CD4-positive, alpha-beta T cell treated with Interleukin-15 for 1 hour (primary cell): ENCODE measurements around the gene MAP7D2.
"Not testable (repeated sequence)": the region's sequence is repeated elsewhere in the genome, so short reads cannot be mapped to it uniquely, and the experiment has no call there.

Source experiments
- DNase-seq: peaks from one replicate; pipeline ENCODE4 v3.0.0-alpha.2; 2020

MAP7D2 gene

GRCh38 chrX:20116577-20117240 lies at the start of gene MAP7D2:
TSS of gene MAP7D2 (minus strand) at chrX:20116907. CDS start at chrX:20116879, 28 bp downstream.
- DNase-seq: no peak

GRCh38 chrX:20162516-20162915 lies 45.8 kb upstream of the MAP7D2 start:
- not testable (repeated sequence) for DNase-seq

- no peak for DNase-seq
These were observed 43.2 kb upstream of the MAP7D2 start for GRCh38 chrX:20159797-20160385.

DNA sequence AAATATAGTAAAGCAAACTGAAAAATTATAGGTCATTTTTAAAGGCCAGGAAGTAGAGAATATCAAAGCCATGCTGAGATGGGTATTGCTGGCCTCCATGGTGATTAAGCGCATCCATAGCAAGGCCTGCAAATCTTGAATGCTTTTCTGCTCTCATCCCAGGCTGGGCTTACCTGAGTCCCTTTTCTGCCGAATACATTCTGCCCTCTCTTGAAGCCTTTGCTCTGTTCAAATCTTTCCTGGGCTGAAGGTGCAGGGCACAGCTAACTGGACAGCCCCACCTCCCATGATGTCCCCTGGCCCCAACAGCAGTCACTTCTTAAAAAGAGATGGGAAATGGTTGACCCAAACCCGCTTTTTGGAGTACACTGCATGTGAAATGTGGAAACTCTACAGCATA lies 35.0 kb upstream of the MAP7D2 start:
- no peak for DNase-seq

DNA sequence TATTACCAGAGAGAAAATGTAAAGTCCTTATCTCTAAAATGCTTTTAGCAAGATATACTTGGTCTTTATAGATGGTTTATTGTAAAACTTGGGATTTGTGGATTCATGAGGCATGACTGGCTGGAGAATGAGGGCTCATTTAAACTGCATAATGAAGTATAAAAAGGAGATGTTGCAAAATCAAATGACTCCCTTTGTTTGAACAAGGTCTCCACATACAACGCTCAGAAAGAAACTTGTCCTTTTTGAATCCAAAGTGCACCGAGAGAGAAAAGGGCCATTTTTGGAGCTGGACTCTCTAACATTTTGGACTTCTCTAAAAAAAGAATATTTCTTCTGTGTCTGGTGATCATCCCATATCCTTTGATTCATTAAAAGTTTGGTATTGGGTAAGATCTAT lies 32.6 kb upstream of the MAP7D2 start:
- no peak for DNase-seq

DNA sequence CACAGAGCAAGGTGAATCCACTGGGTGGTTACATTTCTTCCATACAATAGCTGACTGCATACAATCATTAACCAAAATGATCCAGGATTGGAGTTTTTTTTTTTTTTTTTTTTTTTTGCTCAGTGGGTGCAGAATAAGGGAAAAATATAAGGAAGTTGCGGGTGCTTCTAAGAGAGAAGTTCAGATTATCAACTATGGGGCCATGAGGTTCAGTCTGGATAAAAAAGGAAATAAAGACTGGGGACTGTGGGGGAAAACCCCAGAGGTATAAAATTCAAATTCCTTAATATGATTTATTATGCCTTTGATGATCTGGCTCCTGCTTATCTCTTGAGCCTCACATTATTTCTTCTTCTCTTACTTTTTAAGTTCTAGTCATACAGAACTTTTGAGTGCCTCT lies 30.9 kb upstream of the MAP7D2 start:
- DNase-seq: no peak

DNA sequence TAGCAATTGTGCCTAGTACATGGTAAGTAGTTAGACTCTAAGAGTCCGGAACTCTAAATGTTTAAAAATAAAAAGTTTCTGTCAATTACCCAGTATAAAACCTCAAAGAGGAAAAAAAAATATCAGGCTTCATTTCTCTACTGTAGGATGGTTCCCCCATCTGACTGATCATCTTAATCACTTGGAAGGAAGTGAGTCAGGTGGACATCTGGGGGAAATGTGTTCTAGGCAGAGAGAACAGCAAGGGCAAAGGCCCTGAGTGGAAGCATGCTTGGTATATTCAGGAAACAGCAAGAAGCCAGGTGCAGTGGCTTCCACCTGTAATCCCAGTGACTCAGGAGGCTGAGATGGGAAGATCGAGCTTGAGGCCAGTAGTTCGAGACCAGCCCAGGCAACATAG lies 27.8 kb upstream of the MAP7D2 start:
- DNase-seq: no peak

DNA sequence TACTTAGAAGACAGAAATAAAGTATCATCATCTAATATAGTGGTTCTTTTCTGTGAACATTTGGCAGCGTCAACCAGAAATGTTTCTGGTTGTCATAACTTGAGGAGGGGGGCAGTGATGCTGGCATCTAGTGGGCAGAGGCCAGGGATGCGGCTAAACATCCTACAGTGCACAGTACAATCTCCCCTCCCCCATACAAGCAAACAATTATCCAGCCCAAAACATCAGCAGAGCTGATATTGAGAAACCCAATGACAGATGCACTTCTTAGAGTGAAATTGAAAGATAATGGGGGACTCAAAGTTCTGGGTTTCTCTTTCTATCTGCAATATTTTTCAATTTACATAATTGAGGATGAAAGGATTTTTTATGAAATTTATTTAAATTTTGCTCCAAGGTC lies 26.9 kb upstream of the MAP7D2 start:
- DNase-seq: no peak

DNA sequence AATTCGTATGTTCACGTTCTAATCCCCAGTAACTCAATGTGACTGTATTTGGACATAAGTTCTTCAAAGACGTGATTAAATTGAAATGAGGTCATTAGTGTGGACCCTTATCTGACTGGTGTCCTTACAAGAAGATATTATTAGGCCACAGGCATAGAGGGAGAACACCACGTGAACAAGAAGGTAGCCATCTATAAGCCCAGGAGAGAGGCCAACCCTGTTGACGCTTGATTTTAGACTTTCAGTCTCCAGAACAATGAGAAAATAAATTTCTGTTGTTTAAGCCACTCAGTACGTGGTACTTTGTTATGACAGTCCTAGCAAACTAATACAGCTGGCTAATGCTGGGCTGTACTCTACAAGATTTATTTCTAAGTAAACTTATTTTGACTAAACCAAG lies 26.4 kb upstream of the MAP7D2 start:
- DNase-seq: no peak

- peak; percentile 99 for DNase-seq
These were observed 24.8 kb upstream of the MAP7D2 start, which contains the start of gene EIF1AX for GRCh38 chrX:20141281-20142220. TSS of gene EIF1AX (minus strand) at chrX:20141838. CDS start at chrX:20141640, 198 bp downstream.

DNA sequence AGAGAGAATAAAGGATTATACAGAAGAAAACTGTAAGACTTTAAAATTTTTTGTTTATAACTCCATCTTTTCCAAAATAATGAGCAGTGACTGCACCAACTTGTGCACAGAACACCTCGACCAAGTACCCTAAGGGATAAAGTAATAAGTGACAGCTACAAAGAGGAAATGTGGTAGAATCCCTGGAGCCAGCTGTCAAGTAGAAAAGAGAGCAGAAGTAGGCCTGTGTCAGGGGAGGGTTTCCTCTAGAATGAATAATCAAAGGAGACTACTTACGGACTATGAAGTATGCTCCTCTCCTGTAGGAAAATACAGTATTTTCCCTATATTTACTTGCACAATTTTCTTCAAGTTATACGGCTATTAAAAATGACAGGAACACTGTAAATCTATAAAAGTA lies 23.7 kb upstream of the MAP7D2 start:
- DNase-seq: no peak

DNA sequence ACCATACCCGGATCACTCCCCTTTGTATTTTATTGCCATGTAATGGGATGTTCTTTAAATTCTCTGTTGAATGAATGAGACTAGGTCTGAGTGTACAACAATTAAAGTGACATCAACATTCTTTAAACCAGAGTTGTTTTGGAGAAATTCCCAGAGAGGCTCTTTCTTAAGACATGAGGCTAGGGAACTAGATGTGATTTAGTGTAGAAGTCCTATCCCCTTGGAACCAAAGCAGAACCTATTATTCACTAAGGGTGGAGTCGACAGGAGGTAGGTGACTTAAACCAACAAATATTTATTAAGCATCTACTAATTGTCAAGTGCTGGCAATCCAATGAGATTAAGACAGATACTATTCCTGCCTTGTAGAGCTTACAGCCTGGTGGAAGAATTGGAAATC lies 23.3 kb upstream of the MAP7D2 start:
- no peak for DNase-seq

- no peak for DNase-seq
These were observed 19.2 kb upstream of the MAP7D2 start for GRCh38 chrX:20135944-20136343.

- no peak for DNase-seq
These were observed 16.0 kb upstream of the MAP7D2 start for GRCh38 chrX:20132666-20133065.

DNA sequence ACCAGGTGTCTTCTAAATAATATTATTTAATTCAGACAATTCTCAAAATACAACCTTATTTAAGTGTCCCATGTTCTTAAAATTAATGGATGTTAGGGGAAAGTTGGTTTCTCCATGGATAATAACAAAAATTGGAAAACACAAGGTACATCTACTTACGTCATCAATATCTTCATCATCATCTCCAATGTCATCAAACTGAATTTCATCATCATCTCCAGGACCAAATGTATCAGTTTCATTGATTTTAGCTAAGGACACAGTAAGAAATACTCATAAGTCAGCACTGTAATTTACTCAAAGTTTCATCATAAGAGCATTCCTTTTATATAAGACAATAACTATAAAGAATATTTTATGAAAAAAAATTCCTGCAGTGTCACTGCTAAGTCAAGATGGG lies 13.7 kb upstream of the MAP7D2 start:
- DNase-seq: no peak

DNA sequence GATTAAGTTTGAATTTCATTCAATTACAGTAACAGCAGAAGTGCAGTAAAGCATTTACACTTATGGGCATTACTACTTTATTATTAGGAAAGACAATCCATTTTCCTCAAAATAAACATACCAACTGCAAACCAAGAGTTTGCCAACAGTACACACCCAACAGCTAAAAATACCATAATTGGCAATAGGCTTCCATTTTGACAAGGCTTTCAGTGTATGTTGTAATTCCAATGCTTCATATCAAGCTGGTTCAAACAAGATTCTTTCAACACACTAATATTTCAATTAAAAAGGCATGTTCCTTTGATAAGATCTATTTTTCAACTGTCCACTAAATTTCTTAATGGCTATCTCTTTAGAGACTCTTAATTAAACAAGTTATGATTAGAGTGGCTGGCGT lies 12.8 kb upstream of the MAP7D2 start:
- no peak for DNase-seq

DNA sequence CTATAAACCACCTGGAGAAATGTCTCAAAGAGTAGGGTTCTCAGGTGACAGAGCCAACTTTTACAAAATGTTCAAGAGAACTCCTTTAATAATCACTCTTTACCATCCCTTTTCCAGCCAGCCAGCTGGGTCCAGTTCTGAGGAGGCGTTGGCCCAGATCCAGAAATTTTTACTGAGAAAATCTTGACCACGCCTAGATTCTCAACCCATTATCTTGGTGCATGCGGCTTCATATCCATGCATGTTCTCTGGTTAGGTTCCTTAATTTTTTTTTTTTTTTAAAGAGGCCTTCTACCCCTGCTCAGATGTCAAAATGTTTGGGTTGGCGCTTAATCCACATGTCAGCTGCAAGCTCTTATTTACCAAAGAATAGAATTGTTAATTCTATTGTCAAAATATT lies 12.0 kb upstream of the MAP7D2 start:
- DNase-seq: no peak

DNA sequence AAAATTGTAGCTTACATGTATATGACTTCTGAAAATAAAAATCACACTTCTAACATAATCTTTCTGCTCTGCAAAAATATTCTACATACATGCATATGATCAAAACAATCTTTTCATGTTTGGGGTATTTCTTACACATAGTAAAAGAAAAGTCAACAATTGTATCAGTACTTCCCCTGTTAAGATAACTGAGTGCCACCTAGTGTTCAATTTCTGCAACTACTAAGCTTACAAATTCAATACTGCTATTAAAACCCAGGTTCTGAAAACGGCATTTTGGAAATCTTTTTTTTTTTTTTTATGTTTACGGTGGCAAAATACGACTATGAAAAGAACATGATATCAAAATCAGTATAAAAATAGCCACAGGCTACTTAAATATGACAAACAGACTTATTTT lies 10.7 kb upstream of the MAP7D2 start:
- not testable (repeated sequence) for DNase-seq

- DNase-seq: not testable (repeated sequence)
These were observed 10.1 kb upstream of the MAP7D2 start for GRCh38 chrX:20126833-20127232.

DNA sequence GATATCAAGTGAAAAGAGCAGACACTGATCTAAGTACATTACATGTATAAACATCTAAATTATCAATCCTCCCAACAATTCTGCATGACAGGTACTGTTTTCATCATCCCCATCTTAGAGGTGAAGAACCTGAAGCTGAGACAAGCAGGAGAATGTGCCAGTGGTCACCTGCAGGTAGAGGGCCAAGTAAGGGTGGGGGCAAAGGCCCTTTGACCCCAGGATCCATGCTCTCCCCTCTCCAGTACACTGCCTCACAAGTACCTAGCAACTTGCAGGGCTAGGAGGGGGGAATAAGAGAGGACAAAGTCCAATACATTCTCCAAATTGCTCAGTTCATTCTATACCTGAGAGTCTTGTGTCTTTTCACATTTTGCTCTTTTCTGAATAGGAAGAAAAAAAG lies 8.3 kb upstream of the MAP7D2 start:
- no peak for DNase-seq

GRCh38 chrX:20118065-20118824 lies 1.5 kb upstream of the MAP7D2 start:
- DNase-seq: no peak

GRCh38 chrX:20116087-20116576 lies 575 bp downstream of the MAP7D2 start:
- DNase-seq: no peak
